Measurements from ENCODE around the gene ALKBH5. TPM values are rescaled to one million over a fixed set of nuclear protein-coding genes. Genes with fewer than 3 reads are reported as not detected.

ALKBH5 gene
- total RNA-seq, 4 donors from 2014 or later: 66.5 to 136 (median 98.5) TPM

DNA sequence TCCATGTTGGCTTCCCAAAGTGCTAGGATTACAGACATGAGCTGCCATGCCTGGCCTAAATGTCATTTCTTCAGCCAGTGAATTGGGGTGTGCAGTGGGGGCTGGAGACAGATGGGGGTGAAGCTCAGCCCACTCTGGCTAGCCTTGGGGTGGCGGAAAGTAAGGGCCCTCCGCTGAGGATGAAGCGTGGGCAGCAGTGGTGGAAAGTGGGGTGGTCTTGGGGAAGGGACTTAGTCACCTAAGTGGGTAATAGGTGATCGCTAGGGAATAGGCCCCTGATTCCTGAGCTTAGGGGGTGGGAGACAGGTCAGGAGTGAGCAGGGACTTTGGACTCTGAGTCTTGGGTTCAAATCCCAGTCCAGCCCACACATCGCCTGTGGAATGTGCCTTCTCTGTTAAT is 44.0 kb downstream of the ALKBH5 start:
- intact Hi-C loops (cut with DNase I; ENCODE audit: low total_unique reads): no loop called here

DNA sequence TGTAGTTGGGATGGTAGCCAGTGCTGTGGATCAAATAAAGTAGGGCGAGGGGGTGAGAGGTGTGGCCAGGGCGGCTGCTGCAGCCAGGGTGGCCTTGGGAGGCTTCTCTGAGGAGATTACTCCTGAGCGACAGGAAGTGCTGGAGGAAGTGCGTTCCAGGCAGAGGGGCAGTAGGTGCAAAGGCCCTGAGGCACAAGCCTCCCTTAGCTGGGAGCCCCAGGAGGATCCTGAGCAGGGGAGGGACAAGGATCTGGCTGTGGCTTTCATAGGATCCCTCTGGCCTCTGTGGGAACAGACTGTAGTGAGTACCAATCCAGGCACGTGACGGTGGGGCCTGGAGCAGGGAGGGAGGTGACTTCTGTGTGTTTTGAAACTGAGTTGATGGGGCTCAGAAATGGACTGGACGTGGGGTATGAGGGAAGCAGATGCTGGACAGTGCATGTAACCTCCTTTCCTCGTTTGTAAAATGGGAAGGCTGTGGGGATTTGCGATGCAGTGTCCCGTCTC is 44.6 kb downstream of the ALKBH5 start:
- Histone ChIP-seq H3K4me1 (peaks cover 0 to 8% of the 10 kb centered on the region in 2 donors), H3K4me3 (no peak overlapping the region), H3K9me3 (no peaks in the 10 kb centered on the region), H3K27ac (no peak overlapping the region), H3K36me3 (no peaks in the 10 kb centered on the region), H3K27me3 (no peaks in the 10 kb centered on the region)
- TF ChIP-seq, protein P1, sequence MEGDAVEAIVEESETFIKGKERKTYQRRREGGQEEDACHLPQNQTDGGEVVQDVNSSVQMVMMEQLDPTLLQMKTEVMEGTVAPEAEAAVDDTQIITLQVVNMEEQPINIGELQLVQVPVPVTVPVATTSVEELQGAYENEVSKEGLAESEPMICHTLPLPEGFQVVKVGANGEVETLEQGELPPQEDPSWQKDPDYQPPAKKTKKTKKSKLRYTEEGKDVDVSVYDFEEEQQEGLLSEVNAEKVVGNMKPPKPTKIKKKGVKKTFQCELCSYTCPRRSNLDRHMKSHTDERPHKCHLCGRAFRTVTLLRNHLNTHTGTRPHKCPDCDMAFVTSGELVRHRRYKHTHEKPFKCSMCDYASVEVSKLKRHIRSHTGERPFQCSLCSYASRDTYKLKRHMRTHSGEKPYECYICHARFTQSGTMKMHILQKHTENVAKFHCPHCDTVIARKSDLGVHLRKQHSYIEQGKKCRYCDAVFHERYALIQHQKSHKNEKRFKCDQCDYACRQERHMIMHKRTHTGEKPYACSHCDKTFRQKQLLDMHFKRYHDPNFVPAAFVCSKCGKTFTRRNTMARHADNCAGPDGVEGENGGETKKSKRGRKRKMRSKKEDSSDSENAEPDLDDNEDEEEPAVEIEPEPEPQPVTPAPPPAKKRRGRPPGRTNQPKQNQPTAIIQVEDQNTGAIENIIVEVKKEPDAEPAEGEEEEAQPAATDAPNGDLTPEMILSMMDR (IDR thresholded peaks at IDR 0.05): no peak
- no peak for TF ChIP-seq POLR2A (IDR thresholded peaks at IDR 0.05)
- no peak for DNase-seq
- intact Hi-C loops (cut with DNase I; ENCODE audit: low total_unique reads): no loop called here

More for the DNA sequence above, 44.0 kb downstream of the ALKBH5 start:
- H3K27me3 ChIP-seq: no peaks in the 10 kb centered on the region
- TF ChIP-seq, protein P1 (IDR thresholded peaks at IDR 0.05): no peak
- TF ChIP-seq POLR2A (IDR thresholded peaks at IDR 0.05): no peak
- no peak overlapping the region for H3K4me3 ChIP-seq
- peaks cover 0 to 8% of the 10 kb centered on the region in 2 donors for H3K4me1 ChIP-seq
- DNase-seq: no peak
- no peaks in the 10 kb centered on the region for H3K36me3 ChIP-seq
- no peak overlapping the region for H3K27ac ChIP-seq
- H3K9me3 ChIP-seq: no peaks in the 10 kb centered on the region

DNA sequence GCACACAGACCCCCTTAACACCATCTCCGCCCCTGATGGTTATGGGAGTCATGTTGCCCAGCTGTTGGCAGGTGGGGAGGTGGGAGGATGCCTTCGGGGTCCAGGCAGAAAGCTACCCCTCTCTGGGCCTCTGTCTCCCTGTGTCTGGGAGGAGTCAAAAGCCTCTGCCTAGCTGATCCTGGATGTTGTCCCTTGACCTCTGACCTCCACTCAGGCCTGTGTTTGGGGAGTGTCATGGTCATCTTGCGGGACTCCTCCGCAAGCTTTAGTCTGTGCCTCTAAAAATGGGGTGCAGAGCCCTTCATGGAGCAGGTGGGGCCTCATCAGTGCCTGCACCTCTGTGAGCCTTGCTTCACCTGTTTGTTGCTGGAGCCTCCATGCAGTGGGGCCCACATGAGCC is 45.6 kb downstream of the ALKBH5 start:
- no peaks in the 10 kb centered on the region for H3K36me3 ChIP-seq
- no peak overlapping the region for H3K4me3 ChIP-seq
- DNase-seq: no peak
- peaks cover 0 to 8% of the 10 kb centered on the region in 2 donors for H3K4me1 ChIP-seq
- no peaks in the 10 kb centered on the region for H3K27me3 ChIP-seq
- no peaks in the 10 kb centered on the region for H3K9me3 ChIP-seq
- no peak for TF ChIP-seq POLR2A (IDR thresholded peaks at IDR 0.05)
- TF ChIP-seq, protein P1 (IDR thresholded peaks at IDR 0.05): no peak
- no peak overlapping the region for H3K27ac ChIP-seq
- intact Hi-C loops (cut with DNase I; ENCODE audit: low total_unique reads): no loop called here

DNA sequence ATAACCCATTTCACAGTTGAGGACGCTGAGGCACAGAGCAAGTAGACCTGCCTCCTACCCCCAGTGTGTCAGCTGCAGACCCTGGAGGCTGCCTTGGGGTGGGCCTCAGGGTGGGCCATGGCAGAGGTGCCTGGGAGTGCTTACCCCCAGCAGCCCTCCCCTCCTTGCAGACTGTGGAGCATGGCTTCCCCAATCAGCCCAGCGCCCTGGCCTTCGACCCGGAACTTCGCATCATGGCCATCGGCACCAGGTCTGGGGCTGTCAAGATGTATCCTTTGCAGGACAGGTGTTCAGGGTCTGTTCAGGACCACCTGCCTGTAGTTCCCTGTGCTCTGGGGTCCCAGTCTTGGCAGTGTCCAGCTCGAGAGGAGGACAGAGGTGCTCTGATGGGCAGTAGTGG is 46.1 kb downstream of the ALKBH5 start:
- H3K9me3 ChIP-seq: no peaks in the 10 kb centered on the region
- no peak for TF ChIP-seq POLR2A (IDR thresholded peaks at IDR 0.05)
- TF ChIP-seq, protein P1 (IDR thresholded peaks at IDR 0.05): no peak
- no peak overlapping the region for H3K27ac ChIP-seq
- peaks cover 0 to 8% of the 10 kb centered on the region in 2 donors for H3K4me1 ChIP-seq
- no peaks in the 10 kb centered on the region for H3K27me3 ChIP-seq
- H3K4me3 ChIP-seq: no peak overlapping the region
- intact Hi-C loops (cut with DNase I; ENCODE audit: low total_unique reads): no loop called here
- no peak for DNase-seq
- no peaks in the 10 kb centered on the region for H3K36me3 ChIP-seq

DNA sequence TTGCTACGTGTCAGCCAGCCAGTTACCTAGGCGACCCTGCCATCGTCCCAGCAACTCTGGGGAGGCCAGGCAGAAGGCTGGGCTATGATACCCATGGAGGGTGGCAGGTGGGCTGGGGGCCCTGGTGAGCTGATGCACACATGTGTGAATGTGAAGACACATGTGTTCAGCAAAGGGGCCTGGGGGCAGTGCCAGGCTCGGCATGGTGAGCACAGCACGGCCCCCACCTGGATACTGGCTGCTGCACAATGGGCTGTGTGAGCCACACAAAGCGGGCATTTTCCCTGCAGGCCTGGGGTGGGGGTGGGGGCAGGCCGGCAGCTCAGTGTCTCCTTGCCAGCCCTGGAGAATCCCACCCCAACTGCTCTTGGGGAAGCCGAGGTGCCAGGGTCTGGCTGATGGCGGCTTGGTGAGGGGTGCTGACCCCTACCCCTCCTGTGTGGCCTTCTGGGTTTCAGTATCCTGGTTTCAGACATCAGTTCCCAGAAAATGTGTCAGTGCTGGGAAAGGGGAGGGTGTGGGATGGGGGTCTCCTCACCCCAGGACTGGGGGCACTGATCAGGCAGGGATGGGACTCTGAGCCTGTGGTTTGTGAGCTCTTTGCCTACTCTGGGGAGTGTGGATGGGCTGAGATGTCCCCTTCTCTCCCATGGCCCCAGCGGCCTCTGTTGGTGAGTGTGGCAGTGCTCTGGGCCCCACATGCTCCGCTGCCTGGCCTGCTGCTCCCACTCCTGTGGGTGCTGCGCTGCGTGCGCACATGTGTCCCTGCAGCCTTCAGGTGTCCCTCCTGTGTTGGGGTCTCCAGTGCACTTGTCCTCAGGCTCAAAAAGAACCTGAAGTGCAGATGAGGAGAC is 46.9 kb downstream of the ALKBH5 start:
- TF ChIP-seq POLR2A (IDR thresholded peaks at IDR 0.05): no peak
- TF ChIP-seq, protein P1 (IDR thresholded peaks at IDR 0.05): no peak
- H3K9me3 ChIP-seq: no peaks in the 10 kb centered on the region
- DNase-seq: no peak
- intact Hi-C loops (cut with DNase I; ENCODE audit: low total_unique reads): no loop called here
- no peak overlapping the region for H3K4me3 ChIP-seq
- no peak overlapping the region for H3K27ac ChIP-seq
- no peaks in the 10 kb centered on the region for H3K27me3 ChIP-seq
- peaks cover 0 to 8% of the 10 kb centered on the region in 2 donors for H3K4me1 ChIP-seq
- no peaks in the 10 kb centered on the region for H3K36me3 ChIP-seq
